Caco-2 (cell line): ENCODE data around the gene TRPM1. TPM values are rescaled to one million over a fixed set of nuclear protein-coding genes. Genes with fewer than 3 reads are reported as not detected.

Source experiments
- BruUV-seq: library from RNA; stranded (reverse); fragments of 400-500 nt; replicated peaks from 2 replicates; lab custom pipeline; 2021; lab: Mats Ljungman, UMichigan
- CTCF ChIA-PET: fragments of 300-600 bp; sonication (Branson Sonifier 250); formaldehyde crosslinking; loops from one replicate; lab custom pipeline; 2022; ENCODE audit warnings: antibody characterized with exemption; lab: Charles Lee
- POLR2A ChIA-PET: fragments of 300-600 bp; sonication (Branson Sonifier 250); formaldehyde crosslinking; loops from one replicate; lab custom pipeline; 2022; ENCODE audit warnings: antibody characterized with exemption; lab: Charles Lee
- DNase-seq, 2 experiments: peaks; one replicate each; pipeline versions ENCODE4 v3.0.0 to v3.0.0-alpha.2; 2020 to 2022
- H3K27me3 ChIP-seq: replicated peaks from 2 replicates; pipeline ENCODE4 v1.6.0; 2011; ENCODE audit warnings: low read length; ENCODE audit not compliant: control insufficient read depth, insufficient read depth
- H3K36me3 ChIP-seq: 2 replicates; pipeline ENCODE4 v1.5.1; 2011; ENCODE audit warnings: low read length; ENCODE audit not compliant: control insufficient read depth, insufficient read depth
- H3K4me1 ChIP-seq: fragments of 250-450 bp; sonication (Bioruptor Pico); 2 replicates; pipeline ENCODE4 v1.5.1; 2020; ENCODE audit warnings: mild to moderate bottlenecking
- H3K4me3 ChIP-seq: 2 replicates; pipeline ENCODE4 v1.5.1; 2011; ENCODE audit warnings: low read depth, mild to moderate bottlenecking, control low read depth, low read length
- H3K9me3 ChIP-seq: fragments of 250-450 bp; sonication (Bioruptor Pico); 2 replicates; pipeline ENCODE4 v1.5.1; 2020; ENCODE audit warnings: mild to moderate bottlenecking, moderate library complexity
- H3K27ac Mint-ChIP-seq: one replicate; pipeline ENCODE4 v1.8.0; 2022; ENCODE audit warnings: mixed read lengths; ENCODE audit not compliant: unreplicated experiment
- H3K27me3 Mint-ChIP-seq: one replicate; pipeline ENCODE4 v1.8.0; 2022; ENCODE audit warnings: mixed read lengths; ENCODE audit not compliant: insufficient read depth, unreplicated experiment
- H3K36me3 Mint-ChIP-seq: one replicate; pipeline ENCODE4 v1.8.0; 2022; ENCODE audit warnings: mild to moderate bottlenecking, mixed read lengths; ENCODE audit not compliant: insufficient read depth, unreplicated experiment
- H3K4me1 Mint-ChIP-seq: one replicate; pipeline ENCODE4 v1.8.0; 2022; ENCODE audit warnings: low read depth, mixed read lengths; ENCODE audit not compliant: unreplicated experiment
- H3K4me3 Mint-ChIP-seq: one replicate; pipeline ENCODE4 v1.8.0; 2022; ENCODE audit warnings: mild to moderate bottlenecking, moderate library complexity, mixed read lengths; ENCODE audit not compliant: unreplicated experiment
- H3K9me3 Mint-ChIP-seq: one replicate; pipeline ENCODE4 v1.8.0; 2022; ENCODE audit warnings: mixed read lengths; ENCODE audit not compliant: unreplicated experiment
- CTCF ChIP-seq, 2 experiments: fragments of 200-600 bp in 1 of 2; IDR thresholded peaks; 1 replicate in 1 of 2; 2 replicates in 1 of 2; pipeline versions ENCODE4 v1.5.1 to v1.8.0; 2011 to 2022; ENCODE audit warnings: antibody characterized with exemption in 1 of 2, control low read depth in 1 of 2, inconsistent platforms in 1 of 2, low read depth in 1 of 2, low read length in 1 of 2, mild to moderate bottlenecking in 1 of 2, moderate library complexity in 1 of 2; ENCODE audit not compliant: insufficient read depth in 1 of 2, severe bottlenecking in 1 of 2, unreplicated experiment in 1 of 2
- intact Hi-C: fragments of 100-400 bp; cut with micrococcal nuclease; formaldehyde crosslinking; loops from one replicate; pipeline ENCODE4 v1.10.0; 2022; ENCODE audit not compliant: unreplicated experiment
- total RNA-seq: library from RNA; stranded (reverse); gene quantifications from 2 replicates; pipeline ENCODE4 v1.2.3, GENCODE V29; 2022

The TRPM1 gene
- total RNA-seq, 1 experiment from 2014 or later: not detected

GRCh38 chr15:30962079-30962478, 139.4 kb downstream of the TRPM1 start:
- no peak for DNase-seq
- no TSS peak for BruUV-seq
- no peaks in the 10 kb centered on the region for H3K36me3 ChIP-seq
- POLR2A ChIA-PET: interaction anchor here (0.5 kb wide), 1 partner anchor 88 kb away, joined by 10 read pairs; no protein-coding TSS in a partner anchor
- CTCF ChIA-PET: no interaction called here
- H3K9me3 ChIP-seq: no peaks in the 10 kb centered on the region
- no peaks in the 10 kb centered on the region for H3K27me3 Mint-ChIP-seq
- no peak overlapping the region for H3K4me3 Mint-ChIP-seq
- H3K4me1 Mint-ChIP-seq: no peaks in the 10 kb centered on the region
- no peak for TF ChIP-seq CTCF (IDR thresholded peaks at IDR 0.05; ENCODE audit: insufficient read depth in 1 of 2, low read depth in 1 of 2, low read length in 1 of 2, severe bottlenecking in 1 of 2, unreplicated experiment in 1 of 2)
- no peaks in the 10 kb centered on the region for H3K4me1 ChIP-seq
- intact Hi-C loops: no loop called here
- no peaks in the 10 kb centered on the region for H3K9me3 Mint-ChIP-seq
- H3K27ac Mint-ChIP-seq: no peak overlapping the region
- H3K36me3 Mint-ChIP-seq: peaks cover 55% of the 10 kb centered on the region
- no peaks in the 10 kb centered on the region for H3K27me3 ChIP-seq
- H3K4me3 ChIP-seq: no peak overlapping the region

- Histone ChIP-seq H3K9me3 (no peaks in the 10 kb centered on the region), H3K4me1 (peaks cover 22% of the 10 kb centered on the region), H3K36me3 (peaks cover 3% of the 10 kb centered on the region), H3K4me3 (no peak overlapping the region), H3K27me3 (no peaks in the 10 kb centered on the region)
- ChIA-PET CTCF (no interaction called here), POLR2A (no interaction called here)
- DNase-seq: no peak
- intact Hi-C loops: no loop called here
- H3K27me3 Mint-ChIP-seq: no peaks in the 10 kb centered on the region
- peaks cover 17% of the 10 kb centered on the region for H3K4me1 Mint-ChIP-seq
- no peak for TF ChIP-seq CTCF (IDR thresholded peaks at IDR 0.05; ENCODE audit: insufficient read depth in 1 of 2, low read depth in 1 of 2, low read length in 1 of 2, severe bottlenecking in 1 of 2, unreplicated experiment in 1 of 2)
- peaks cover 8% of the 10 kb centered on the region for H3K9me3 Mint-ChIP-seq
- BruUV-seq: no TSS peak
- peak overlapping the region; percentile 4 for H3K27ac Mint-ChIP-seq
- H3K4me3 Mint-ChIP-seq: no peak overlapping the region
- peaks cover 78% of the 10 kb centered on the region for H3K36me3 Mint-ChIP-seq
These were observed 143.3 kb downstream of the TRPM1 start for GRCh38 chr15:30958219-30958618.

GRCh38 chr15:30956216-30957124, 145.1 kb downstream of the TRPM1 start:
- intact Hi-C loops: loop anchor here (1.0 to 2.0 kb wide), 3 partner anchors 33 to 78 kb away; no protein-coding TSS in a partner anchor
- peaks cover 4% of the 10 kb centered on the region for H3K36me3 ChIP-seq
- ChIA-PET POLR2A (no interaction called here), CTCF (no interaction called here)
- H3K27me3 Mint-ChIP-seq: no peaks in the 10 kb centered on the region
- H3K9me3 Mint-ChIP-seq: peaks cover 8% of the 10 kb centered on the region
- peak overlapping the region; percentile 86 for H3K27ac Mint-ChIP-seq
- no TSS peak for BruUV-seq
- H3K4me3 Mint-ChIP-seq: peak overlapping the region; percentile 13
- DNase-seq: peak; percentile 75 to 78
- no peak overlapping the region for H3K4me3 ChIP-seq
- peaks cover 22% of the 10 kb centered on the region for H3K4me1 ChIP-seq
- no peaks in the 10 kb centered on the region for H3K9me3 ChIP-seq
- no peaks in the 10 kb centered on the region for H3K27me3 ChIP-seq
- H3K4me1 Mint-ChIP-seq: peaks cover 17% of the 10 kb centered on the region
- TF ChIP-seq CTCF (IDR thresholded peaks at IDR 0.05; ENCODE audit: insufficient read depth in 1 of 2, low read depth in 1 of 2, low read length in 1 of 2, severe bottlenecking in 1 of 2, unreplicated experiment in 1 of 2): no peak
- peaks cover 78% of the 10 kb centered on the region for H3K36me3 Mint-ChIP-seq
